ENCODE results near the gene DTX4. TPM values are rescaled to one million over a fixed set of nuclear protein-coding genes. Genes with fewer than 3 reads are reported as not detected.

Gene DTX4
- total RNA-seq, 6 experiments from 2014 or later = 10.8 to 49.1 (median 22.6) TPM

DNA sequence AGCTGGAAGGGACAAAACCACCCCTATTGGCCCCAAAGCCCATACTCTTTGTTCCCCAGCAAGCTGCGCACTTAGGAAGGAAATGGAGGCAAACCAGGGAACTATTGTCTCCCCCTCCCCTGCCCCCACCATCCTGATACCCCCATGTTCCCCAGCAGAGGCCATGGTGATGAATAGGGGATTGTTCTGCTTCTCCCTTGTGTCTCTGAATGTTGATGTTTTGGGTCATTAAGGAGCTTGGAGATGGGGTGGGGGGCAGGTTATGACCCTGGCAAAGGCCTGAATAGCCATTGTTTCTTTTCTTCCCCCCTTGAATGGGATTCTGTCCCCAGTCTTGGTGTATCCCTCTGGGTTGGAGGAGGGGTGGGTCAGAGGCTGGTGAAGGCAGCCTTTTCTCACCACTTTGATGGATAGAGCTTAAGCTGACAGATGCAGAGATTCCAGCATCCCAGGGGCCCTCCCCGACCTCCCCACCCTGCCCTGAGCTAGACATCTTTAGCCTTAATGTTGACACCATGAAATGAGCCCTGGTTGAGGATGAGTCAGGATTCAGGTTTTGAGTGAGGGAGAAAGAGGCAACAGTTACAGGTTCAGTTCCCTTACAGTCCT, 8.3 kb downstream of the DTX4 start:
- 83% methylated on average over 2 of the region's 2 CpGs for WGBS (ENCODE audit: insufficient coverage, low coverage, low lambda C conversion rate, missing lambda C conversion rate)
- H3K4me3 ChIP-seq = no peak overlapping the region
- intact Hi-C loops (cut with DNase I) = no loop called here
- ATAC-seq (no peak), DNase-seq (no peak)
- peaks cover 0 to 4% (median 2%) of the 10 kb centered on the region in 4 donors for H3K36me3 ChIP-seq
- H3K4me1 ChIP-seq = peaks cover 0 to 39% (median 10%) of the 10 kb centered on the region in 4 donors
- TF ChIP-seq, protein P1, sequence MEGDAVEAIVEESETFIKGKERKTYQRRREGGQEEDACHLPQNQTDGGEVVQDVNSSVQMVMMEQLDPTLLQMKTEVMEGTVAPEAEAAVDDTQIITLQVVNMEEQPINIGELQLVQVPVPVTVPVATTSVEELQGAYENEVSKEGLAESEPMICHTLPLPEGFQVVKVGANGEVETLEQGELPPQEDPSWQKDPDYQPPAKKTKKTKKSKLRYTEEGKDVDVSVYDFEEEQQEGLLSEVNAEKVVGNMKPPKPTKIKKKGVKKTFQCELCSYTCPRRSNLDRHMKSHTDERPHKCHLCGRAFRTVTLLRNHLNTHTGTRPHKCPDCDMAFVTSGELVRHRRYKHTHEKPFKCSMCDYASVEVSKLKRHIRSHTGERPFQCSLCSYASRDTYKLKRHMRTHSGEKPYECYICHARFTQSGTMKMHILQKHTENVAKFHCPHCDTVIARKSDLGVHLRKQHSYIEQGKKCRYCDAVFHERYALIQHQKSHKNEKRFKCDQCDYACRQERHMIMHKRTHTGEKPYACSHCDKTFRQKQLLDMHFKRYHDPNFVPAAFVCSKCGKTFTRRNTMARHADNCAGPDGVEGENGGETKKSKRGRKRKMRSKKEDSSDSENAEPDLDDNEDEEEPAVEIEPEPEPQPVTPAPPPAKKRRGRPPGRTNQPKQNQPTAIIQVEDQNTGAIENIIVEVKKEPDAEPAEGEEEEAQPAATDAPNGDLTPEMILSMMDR (IDR thresholded peaks at IDR 0.05) = no peak
- TF ChIP-seq POLR2A (IDR thresholded peaks at IDR 0.05) = no peak
- H3K27me3 ChIP-seq = no peaks in the 10 kb centered on the region
- H3K27ac ChIP-seq = no peak overlapping the region
- no peaks in the 10 kb centered on the region for H3K9me3 ChIP-seq

DNA sequence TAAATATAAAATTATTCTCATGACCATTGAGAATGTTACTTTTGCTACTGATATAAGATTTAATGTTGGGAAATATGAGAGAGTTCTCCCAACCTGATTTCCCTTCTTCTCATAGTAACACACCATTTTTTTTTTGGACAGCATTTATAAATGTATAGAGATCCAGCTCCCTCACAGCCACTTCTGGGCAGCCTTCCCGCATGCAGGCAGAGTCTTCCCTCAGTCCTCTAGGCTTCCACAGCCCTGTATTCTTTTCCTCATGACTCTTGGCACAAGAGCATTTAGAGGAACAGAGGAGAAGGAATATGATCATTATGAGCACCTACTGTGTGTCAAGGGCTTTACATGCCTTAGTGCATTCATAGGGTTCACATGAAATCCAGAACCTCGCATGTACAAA, 9.0 kb downstream of the DTX4 start:
- Histone ChIP-seq H3K4me3 (no peak overlapping the region), H3K27ac (no peak overlapping the region), H3K27me3 (no peaks in the 10 kb centered on the region), H3K36me3 (peaks cover 0 to 4% (median 2%) of the 10 kb centered on the region in 4 donors), H3K9me3 (no peaks in the 10 kb centered on the region), H3K4me1 (peaks cover 0 to 38% (median 10%) of the 10 kb centered on the region in 4 donors)
- TF ChIP-seq, protein P1 (IDR thresholded peaks at IDR 0.05) = no peak
- TF ChIP-seq POLR2A (IDR thresholded peaks at IDR 0.05) = no peak
- WGBS (ENCODE audit: insufficient coverage, low coverage, low lambda C conversion rate, missing lambda C conversion rate) = 89% methylated on average over 2 of the region's 2 CpGs
- DNase-seq (no peak), ATAC-seq (no peak)
- intact Hi-C loops (cut with DNase I) = no loop called here

DNA sequence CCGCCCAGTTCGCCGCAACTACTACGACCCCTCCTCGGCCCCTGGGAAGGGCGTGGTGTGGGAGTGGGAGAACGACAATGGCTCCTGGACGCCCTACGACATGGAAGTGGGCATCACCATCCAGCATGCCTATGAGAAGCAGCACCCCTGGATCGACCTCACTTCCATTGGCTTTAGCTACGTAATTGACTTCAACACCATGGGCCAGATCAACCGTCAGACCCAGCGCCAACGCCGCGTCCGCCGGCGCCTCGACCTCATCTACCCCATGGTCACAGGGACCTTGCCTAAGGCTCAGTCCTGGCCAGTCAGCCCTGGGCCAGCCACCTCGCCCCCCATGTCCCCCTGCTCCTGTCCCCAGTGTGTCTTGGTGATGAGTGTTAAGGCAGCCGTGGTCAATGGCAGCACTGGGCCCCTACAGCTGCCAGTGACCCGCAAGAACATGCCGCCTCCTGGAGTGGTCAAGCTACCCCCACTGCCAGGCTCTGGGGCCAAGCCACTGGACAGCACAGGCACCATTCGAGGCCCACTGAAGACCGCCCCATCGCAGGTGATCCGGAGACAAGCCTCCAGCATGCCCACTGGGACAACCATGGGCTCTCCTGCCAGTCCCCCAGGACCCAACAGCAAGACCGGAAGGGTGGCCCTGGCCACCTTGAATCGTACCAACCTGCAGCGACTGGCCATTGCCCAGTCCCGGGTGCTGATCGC, 10.0 kb downstream of the DTX4 start:
- peaks cover 0 to 4% (median 2%) of the 10 kb centered on the region in 4 donors for H3K36me3 ChIP-seq
- TF ChIP-seq, protein P1 (IDR thresholded peaks at IDR 0.05) = no peak
- TF ChIP-seq POLR2A (IDR thresholded peaks at IDR 0.05) = no peak

DNA sequence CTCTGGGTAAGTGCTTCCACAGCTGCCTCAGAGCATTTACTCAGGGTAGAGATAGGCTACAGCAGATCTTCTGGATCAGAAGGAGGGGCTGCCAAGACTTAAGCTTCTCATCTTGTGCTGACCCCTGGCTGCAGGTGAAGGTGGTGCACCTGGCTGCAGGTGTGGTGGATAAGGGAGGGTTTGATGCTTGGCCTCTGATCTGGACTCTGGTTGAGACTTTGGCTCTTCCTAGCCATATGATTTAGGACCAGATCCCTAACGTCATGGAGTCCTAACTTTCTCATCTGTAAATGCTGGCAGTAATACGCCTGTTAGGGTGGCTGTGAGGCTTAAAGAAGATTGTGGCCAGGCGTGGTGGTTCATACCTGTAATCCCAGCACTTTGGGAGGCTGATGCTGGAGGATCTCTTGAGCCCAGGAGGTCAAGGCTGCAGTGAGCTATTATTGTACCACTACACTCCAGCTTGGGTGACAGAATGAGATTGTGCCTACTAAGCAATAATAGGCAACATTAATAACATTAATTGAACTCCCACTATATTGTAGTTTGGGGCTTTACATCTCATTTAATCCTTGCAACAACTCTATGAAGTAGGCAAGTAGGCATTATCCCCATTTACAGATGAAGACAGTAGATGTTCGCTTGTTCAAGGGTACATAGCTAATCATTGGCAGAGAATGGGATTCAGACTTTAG, 10.7 kb downstream of the DTX4 start:
- H3K4me3 ChIP-seq = no peak overlapping the region
- no peak for DNase-seq
- H3K27ac ChIP-seq = no peak overlapping the region
- WGBS (ENCODE audit: insufficient coverage, low coverage, low lambda C conversion rate, missing lambda C conversion rate) = 100% methylated on average over 1 of the region's 4 CpGs
- TF ChIP-seq, protein P1 (IDR thresholded peaks at IDR 0.05) = peak; percentile 11 to 46 (median 28)
- TF ChIP-seq POLR2A (IDR thresholded peaks at IDR 0.05) = no peak
- peaks cover 0 to 4% (median 2%) of the 10 kb centered on the region in 4 donors for H3K36me3 ChIP-seq
- H3K27me3 ChIP-seq = no peaks in the 10 kb centered on the region
- peaks cover 0 to 40% (median 13%) of the 10 kb centered on the region in 4 donors for H3K4me1 ChIP-seq
- peak in 3 of 4 donors; percentile 29 to 50 (median 30) for ATAC-seq
- H3K9me3 ChIP-seq = no peaks in the 10 kb centered on the region
- intact Hi-C loops (cut with DNase I) = no loop called here

More for the DNA sequence above, 10.0 kb downstream of the DTX4 start:
- H3K27me3 ChIP-seq = no peaks in the 10 kb centered on the region
- peaks cover 0 to 38% (median 11%) of the 10 kb centered on the region in 4 donors for H3K4me1 ChIP-seq
- no peaks in the 10 kb centered on the region for H3K9me3 ChIP-seq
- no peak overlapping the region for H3K4me3 ChIP-seq
- no peak overlapping the region for H3K27ac ChIP-seq
- ATAC-seq (no peak), DNase-seq (no peak)
- 97% methylated on average over 17 of the region's 33 CpGs for WGBS (ENCODE audit: insufficient coverage, low coverage, low lambda C conversion rate, missing lambda C conversion rate)
- intact Hi-C loops (cut with DNase I) = no loop called here

Data from right lobe of liver (tissue), 6 donors.